Activated T-cell treated with anti-CD3 and anti-CD28 coated beads, Interleukin-2, amount 50 U/mL, for 48 hours (primary cell): ENCODE data around the gene IGF1R.

ENCODE experiments used
- DNase-seq, 2 experiments: peaks; one replicate each; pipeline ENCODE4 v3.0.0-alpha.2; 2020

IGF1R gene

DNA sequence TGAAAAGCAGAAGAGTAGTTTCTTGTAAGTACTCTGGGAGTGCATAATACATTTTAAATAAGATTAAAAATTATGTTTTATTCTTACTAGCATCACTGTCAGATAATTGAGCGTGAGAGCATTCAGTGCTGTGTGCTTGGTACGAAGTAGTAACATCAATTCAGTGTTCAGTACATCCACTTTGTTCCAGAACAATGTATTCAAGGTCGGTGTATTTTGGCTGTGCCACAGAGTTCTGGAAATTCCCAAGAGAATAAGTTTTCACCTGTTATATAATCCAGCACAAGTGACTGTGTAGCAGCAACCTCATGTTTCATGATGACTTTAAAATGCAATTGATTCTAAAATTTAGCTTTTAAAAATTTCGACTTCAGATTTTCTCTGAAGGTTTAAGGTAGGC lies 130.6 kb downstream of the IGF1R start:
- no peak for DNase-seq

DNA sequence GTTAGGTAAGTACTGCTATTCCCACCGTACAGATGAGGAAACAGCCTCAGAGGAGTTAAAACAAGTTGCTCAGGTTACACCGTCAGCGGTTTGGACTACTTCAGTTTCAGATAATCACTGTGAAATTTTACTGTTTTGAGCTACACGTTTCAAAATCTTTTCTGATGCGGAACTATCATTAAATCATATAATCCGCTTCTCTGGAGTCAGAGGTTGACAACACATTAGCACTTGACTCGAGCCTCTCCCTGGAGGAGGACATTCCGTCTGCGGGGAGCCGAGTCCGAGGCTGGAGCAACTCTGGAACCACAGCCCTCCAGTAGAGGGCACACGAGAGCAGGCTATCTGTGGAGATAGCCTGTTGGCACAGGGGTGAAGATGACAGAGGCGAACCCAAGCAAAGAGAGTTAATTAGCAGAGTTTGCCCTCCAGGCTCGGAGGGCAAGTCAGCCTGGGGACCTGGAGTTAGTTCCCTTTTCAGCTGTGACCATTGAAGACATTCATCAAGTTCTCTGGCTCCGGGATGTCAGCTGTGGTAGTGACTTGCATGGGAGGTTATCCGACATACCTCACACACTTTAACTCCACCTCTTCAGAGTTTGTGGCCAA lies 131.2 kb downstream of the IGF1R start:
- DNase-seq: peak; percentile 86 to 87

- no peak for DNase-seq
Observed at GRCh38 chr15:98781838-98782237, 133.5 kb downstream of the IGF1R start.

- DNase-seq: no peak
Observed at GRCh38 chr15:98782801-98783200, 134.5 kb downstream of the IGF1R start.

DNA sequence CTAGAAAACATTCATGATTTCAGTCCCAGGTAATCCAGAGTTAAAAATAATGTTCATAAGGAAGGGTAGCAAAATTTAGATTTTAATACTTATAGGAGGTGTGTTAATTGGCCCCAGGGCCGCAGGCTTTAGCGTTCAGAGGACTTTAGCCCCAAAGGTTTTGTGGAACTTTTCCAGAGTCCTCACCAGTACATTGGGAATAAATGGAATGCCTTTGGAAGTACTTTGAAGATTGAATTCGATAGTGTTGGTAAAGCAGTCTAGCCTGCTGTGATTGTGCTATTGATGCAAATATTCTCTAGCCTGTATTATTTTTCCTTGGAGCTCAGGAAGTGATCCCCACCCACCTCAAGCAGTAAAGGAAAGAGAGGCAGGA lies 137.1 kb downstream of the IGF1R start:
- no peak for DNase-seq

DNA sequence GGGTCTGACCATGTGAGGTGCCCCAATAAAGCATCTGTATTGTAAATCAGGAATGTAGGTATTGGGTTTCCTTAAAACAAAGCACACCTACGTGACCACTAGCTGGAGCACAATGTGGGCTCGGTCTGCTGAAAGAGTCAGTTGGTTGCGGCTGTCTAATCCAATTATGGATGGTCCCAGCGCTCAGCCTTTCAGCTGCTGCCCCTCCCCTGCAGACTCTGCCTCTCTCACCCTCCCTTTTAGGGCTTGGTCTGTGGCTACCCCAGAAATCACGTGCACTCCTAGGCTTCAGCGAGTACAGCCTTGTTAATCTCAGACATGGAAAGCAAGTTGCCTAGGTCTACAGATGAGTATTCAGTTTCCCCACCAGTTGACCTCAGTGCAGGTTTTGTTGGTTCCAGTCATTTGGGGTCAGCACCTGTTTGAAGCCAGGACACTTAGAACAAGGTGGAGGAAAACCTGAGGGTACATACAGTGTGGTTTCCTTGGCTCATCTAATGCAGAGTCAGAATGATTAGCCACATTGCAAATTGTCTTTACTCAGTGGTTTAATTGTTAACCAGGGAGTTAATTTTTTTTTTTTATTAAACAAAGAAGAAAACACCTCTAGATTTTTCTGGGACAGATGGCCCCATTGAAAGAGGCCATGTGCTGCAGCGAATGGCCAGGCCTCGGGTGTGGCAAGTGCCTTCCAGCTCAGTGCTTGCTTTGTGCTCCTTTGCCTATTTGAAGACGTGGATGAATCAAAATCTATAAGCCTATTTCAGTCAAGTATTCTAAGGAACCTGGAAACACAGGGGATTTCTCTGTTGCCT lies 137.7 kb downstream of the IGF1R start:
- DNase-seq: no peak

DNA sequence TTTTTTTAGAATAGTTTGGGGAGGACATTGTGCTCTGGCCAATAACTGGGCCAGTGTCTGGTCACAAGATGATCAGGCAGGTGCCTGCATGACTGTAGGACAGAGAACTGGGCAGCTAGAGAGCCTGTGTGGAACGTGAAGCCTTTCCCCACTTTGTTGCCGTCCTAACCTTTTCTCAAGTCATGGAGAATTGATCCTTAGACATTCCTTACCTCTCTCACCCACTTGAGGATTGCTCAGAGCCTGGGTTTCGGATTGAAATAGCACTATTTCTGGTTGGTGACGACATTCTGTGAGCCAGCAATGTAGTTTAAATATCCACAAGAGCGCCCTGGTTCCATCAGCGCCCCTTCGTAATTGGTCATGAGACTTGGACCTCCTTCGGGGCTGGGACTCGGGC lies 138.4 kb downstream of the IGF1R start:
- no peak for DNase-seq

DNA sequence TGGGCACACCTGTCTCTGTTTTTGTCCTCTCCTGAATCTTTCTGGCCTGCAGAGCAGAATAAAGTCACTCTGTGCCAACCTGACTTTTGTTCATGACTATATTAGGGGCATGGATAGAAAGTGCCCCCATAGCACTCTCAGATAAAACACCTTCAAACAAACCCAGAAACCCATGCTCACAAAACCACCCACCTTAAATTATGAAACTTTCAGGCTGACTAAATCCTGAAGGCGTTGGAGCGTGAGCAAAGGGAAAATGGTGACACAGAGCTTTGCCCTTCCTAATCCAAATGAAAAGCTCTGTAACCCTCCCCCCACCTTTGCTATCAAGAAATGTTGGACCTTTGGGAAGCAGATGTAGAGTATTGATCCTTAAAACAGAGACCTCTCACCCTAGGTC lies 138.9 kb downstream of the IGF1R start:
- DNase-seq: no peak

DNA sequence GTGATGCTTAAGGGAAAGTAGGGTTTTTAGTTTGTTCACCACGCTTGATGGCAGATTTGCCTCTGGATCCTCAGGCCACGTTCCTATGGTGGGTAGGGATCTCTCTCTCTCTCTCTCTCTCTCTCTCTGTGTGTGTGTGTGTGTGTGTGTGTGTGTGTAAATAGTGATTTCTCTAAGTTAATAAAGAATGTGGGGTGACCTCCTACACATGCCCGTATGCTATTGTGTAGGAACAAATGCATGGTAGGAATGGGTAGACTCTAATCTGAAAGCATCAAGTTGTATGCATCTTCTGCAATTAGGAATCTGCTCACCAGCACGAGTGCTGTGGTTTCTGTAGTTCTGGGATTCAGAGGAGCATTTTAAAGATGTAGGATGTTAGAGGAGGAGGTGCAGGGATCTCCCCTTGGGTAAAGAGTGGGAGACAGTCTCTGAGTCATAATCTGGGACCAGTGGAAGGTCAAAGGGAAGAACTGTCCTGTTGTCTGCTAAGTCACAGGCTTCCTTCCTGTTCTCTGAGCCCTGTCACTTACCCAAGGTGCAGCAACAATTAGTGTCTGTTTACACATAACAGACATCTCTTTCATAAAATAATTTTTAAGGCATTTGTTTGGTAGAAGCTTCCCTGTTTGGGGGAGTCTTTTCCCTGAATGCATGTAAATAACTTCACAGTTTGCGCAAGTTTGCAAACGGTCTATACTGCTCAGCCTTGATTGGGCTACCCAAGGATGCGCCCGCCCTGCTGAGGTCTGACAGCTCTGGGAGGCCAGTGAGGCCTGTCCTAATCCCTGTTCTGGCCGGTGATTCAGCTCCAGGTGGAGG lies 139.8 kb downstream of the IGF1R start:
- no peak for DNase-seq

DNA sequence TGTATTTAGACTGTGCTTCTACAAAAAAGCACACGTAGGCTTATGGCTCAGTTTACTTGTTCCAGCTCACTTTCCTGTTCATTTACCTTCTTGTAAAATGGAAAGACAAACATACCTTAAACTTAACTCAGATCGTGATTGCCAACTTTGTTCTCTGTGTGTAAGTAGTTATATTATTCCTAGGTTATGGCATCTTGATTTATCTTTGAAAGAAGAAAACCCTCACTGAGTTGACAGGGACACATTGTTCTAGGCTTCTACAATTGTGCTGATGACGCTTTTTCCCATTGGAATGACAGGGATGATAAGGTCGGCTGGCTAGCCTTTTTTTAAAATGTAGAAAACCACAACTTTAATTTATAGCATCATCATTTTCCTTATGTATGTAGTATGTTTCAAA lies 140.7 kb downstream of the IGF1R start:
- DNase-seq: no peak

DNA sequence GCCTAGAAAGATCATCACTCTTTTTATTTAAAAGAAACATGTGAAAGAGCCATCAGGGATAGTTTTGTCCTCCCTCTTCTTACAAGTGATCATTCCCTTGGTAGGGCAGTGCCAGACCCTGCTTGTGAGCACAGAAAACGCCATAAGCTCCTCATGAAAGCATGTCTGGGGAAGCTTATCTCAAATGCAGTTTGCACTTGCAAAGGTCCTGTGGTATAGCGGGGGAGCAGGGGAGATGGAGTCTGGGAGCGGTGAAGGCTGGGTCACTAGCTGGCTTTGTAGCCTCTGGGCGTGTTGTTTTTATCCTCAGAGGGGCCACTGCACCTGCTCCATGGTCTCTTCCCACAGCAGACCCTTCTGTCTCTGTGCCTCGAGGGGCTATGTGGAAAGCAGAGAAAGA lies 141.9 kb downstream of the IGF1R start:
- DNase-seq: no peak

GRCh38 chr15:98791046-98791701 lies 142.8 kb downstream of the IGF1R start:
- no peak for DNase-seq

- DNase-seq: no peak
Observed at GRCh38 chr15:98792117-98792516, 143.8 kb downstream of the IGF1R start.

GRCh38 chr15:98794211-98794610 lies 145.9 kb downstream of the IGF1R start:
- no peak for DNase-seq

- DNase-seq: no peak
Observed at GRCh38 chr15:98794748-98795147, 146.4 kb downstream of the IGF1R start.

DNA sequence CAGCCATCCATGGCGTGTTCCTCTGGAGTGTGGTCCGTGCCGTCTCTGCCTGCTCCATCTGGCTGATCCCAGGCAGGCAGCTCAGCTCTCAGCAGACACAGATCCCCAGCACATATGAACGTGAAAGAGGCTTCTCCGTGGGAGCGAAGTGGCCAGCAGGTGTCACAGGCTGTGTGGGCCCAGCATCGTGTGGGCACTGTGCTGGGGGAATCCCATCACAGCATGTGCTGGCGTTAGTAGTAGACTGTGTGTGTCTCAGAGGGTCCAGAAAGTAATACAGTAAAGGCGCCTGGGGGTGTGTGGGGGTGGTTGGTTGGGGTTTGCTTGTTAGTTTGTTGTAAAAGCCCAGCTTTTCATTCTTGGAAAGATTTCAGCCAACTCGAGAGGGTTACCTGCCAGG lies 147.6 kb downstream of the IGF1R start:
- no peak for DNase-seq

DNA sequence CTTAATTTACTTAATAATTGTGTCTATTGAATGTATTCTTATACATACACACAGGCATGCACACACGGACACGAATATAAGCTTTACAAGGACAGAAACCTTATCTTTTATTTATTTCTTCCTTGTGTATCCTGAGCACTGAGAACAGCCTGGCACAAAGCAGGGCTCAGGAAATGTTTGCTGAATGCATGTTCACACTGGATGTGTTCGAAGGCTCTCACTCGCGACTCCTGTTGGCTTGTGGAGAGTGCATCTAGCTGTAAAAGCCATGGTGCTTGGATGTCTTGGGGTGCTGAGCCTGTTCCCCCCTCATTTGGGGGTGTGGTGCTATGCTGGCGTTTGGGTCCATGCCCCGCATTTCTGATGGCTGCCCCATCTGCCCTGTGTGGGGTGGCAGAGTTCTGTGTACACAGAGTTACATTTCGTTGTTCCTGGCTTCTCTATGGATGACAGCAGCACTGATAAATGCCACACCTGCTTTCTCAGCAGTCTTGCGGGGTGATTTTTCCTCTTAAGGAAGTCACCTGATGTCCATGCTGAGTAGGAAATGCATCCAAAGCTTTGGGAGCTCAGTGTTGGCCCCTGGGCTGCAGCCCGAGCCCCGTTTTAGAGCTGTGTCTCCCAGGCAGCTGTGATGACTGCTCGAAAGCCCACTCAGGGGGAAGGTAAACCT lies 148.5 kb downstream of the IGF1R start:
- DNase-seq: no peak

DNA sequence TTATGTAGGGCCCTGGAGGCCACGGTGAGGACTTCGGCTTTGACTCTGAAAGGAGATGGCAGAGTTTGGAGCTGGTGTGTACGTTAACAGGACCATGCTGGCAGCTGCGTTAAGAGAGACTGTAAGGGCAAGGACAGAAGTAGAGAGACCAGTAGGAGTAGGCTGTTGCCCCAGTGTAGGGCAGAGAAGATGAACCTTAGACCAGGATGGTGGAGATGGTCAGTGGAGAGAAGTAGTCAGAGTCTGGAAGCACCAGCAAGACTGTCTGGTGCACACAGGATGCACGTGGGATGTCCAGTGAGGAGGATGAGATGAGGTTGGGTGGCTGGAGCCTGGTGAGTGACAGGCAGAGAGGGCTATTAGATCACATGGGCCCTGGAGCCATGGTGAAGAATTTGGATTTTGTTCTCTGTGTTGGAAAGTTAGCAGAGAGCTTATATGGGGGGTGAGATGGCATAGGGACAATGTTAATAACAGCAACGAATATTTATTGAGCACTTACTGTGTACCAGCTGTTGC lies 150.1 kb downstream of the IGF1R start:
- no peak for DNase-seq

- no peak for DNase-seq
Observed at GRCh38 chr15:98799461-98800390, 151.4 kb downstream of the IGF1R start.

- DNase-seq: no peak
Observed at GRCh38 chr15:98800437-98801233, 152.3 kb downstream of the IGF1R start.

- no peak for DNase-seq
Observed at GRCh38 chr15:98801234-98801561, 152.9 kb downstream of the IGF1R start.
